ENCODE results near the gene THUMPD3.
A peak's percentile ranks its signal among the peaks of the same experiment; 100 is the strongest.

THUMPD3 gene, protein sequence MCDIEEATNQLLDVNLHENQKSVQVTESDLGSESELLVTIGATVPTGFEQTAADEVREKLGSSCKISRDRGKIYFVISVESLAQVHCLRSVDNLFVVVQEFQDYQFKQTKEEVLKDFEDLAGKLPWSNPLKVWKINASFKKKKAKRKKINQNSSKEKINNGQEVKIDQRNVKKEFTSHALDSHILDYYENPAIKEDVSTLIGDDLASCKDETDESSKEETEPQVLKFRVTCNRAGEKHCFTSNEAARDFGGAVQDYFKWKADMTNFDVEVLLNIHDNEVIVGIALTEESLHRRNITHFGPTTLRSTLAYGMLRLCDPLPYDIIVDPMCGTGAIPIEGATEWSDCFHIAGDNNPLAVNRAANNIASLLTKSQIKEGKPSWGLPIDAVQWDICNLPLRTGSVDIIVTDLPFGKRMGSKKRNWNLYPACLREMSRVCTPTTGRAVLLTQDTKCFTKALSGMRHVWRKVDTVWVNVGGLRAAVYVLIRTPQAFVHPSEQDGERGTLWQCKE

DNA sequence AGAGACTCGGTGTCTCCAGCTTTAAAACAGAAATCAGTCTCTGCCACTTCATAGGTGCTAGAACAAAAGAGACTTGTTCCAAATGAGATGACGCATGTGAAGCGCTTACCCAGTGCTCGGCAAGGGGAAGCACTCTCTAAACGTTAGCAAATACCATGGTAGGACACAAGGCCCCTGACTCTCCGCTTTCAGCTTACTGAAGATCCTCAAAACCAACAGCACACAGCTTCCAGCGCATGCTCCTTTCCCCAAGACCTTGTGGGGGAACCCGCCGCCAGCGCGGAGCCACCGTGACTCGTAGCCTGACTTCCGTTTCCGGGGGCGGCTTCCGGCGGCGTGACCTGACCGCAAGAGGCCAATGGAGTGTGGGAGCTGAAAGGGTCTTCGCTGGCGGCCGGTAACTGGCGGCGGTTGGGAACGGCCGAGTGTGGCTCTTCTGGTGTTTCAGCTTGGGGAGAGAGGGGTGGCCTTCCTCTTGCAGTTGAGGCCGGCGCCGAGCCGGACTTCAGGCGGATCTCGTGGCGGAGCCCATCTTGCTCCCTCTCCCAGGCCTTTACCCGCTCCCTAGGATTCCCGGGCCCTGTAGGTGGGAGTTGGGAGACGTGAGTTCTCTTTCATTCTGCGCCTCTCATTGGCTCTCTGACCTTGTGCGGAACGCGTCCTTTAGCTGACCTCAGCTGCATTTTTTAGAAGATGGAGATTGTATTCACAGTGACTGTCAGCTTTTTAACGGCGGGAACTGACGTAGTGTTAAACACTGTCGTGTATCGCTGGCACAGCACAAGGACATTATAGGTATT lies at the start of gene THUMPD3:
THUMPD3 (plus strand) TSS at position 324 of the 800 bp plus-strand sequence. CDS start 2,015 bp downstream, outside the sequence.
- TF ChIP-seq, protein P1, sequence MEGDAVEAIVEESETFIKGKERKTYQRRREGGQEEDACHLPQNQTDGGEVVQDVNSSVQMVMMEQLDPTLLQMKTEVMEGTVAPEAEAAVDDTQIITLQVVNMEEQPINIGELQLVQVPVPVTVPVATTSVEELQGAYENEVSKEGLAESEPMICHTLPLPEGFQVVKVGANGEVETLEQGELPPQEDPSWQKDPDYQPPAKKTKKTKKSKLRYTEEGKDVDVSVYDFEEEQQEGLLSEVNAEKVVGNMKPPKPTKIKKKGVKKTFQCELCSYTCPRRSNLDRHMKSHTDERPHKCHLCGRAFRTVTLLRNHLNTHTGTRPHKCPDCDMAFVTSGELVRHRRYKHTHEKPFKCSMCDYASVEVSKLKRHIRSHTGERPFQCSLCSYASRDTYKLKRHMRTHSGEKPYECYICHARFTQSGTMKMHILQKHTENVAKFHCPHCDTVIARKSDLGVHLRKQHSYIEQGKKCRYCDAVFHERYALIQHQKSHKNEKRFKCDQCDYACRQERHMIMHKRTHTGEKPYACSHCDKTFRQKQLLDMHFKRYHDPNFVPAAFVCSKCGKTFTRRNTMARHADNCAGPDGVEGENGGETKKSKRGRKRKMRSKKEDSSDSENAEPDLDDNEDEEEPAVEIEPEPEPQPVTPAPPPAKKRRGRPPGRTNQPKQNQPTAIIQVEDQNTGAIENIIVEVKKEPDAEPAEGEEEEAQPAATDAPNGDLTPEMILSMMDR (IDR thresholded peaks at IDR 0.05; ENCODE audit: extremely low read depth, missing control alignments): no peak
- peak; percentile 84 for DNase-seq (ENCODE audit: low spot score)

DNA sequence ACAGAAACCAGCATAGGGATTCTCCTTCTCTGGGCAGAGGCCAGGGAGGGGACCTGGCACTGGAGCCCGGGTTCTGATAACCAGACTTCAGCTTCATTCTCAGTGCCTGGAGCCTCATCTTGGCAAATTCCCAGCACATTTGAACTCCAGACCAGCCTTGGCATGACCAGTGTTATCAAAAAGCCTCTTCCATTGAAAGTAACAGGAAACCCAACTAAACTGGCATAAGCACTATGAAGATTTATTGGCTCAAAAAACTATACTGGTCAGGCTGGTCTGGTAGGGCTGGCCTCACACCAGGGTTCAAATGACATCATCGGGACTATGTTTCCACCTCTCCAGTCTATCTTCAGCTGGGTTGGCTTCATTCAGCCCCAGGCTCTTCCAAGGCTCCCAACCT lies 48.1 kb upstream of the THUMPD3 start:
- TF ChIP-seq, protein P1 (IDR thresholded peaks at IDR 0.05; ENCODE audit: extremely low read depth, missing control alignments): no peak
- DNase-seq (ENCODE audit: low spot score): no peak

DNA sequence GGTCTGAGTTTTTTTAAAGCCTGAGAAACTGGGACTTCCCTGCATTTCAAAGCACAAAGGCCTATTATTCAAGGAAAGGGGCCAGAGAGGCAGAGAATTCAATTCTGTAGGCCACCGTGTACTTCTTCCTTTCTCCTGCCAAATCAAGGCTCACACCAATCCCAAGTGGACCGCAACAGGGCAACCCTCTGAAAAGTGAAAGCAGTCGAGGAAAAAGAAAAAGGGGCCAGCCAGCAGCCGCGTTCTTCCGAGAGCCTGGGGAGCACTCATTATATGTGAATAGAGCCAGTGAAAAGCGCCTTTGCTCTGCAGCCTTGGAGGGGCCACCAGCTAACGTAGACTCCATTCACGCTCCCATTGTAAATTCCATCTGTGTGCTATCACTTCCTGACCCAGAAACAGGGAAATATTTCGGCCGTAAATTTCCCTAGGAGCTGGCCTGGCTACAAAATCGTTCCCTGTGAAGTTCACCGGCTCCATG lies 45.9 kb upstream of the THUMPD3 start:
- TF ChIP-seq, protein P1 (IDR thresholded peaks at IDR 0.05; ENCODE audit: extremely low read depth, missing control alignments): no peak
- no peak for DNase-seq (ENCODE audit: low spot score)

DNA sequence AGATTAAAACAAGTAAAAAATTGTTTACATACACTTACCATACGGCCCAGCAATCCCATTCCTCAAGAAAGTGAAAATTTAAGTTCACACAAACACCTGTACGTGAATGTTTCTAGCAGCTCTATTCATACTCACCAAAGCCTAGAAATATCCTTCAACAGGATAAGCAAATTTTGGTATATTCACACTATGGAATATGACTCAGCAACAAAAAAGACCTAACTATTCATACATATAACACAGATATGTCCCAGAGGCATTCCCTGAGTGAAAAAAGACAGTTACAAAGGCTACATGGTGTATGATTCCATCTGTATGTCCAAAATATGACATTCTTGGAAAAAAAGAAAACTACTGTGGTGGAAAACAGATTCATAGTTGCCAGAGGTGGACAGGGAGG lies 40.1 kb upstream of the THUMPD3 start:
- no peak for DNase-seq (ENCODE audit: low spot score)
- TF ChIP-seq, protein P1 (IDR thresholded peaks at IDR 0.05; ENCODE audit: extremely low read depth, missing control alignments): no peak

DNA sequence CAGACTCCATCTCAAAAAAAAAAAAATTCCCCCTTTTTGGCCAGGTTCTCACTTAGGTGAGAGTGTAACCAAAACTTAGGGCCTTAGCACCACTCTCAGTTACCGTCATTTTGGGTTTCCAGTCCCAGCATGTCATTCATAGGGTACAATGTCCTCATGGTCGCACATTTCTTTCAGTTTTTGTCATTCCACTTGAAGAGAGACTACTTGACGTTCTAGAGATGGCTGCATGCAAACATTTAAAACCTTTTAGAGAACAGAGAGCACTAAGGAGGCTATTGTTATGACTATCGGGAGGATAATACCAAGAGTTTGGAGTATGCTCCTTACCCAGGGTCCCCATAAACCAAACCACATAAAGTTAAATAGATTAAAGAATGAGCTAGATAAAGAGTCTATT lies 37.9 kb upstream of the THUMPD3 start:
- DNase-seq (ENCODE audit: low spot score): no peak
- TF ChIP-seq, protein P1 (IDR thresholded peaks at IDR 0.05; ENCODE audit: extremely low read depth, missing control alignments): no peak

DNA sequence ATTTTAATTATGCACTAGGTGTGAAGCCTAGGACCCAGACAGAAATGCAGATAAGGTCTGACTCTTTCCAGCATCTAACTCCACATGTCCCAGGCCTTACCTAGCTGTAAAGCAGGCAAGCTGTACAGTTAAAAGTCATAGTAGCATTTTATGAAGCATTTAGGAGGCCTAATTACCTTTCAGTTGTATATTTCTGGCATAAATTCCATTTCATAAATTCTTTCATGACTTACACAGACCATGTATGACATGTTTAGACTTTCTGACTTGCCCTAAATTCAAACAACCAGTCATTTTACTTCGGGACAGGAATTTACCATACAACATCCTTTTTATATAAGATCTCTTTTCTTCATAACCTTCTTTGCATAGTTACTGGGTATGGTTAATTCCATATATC lies 35.3 kb upstream of the THUMPD3 start:
- DNase-seq (ENCODE audit: low spot score): no peak
- TF ChIP-seq, protein P1 (IDR thresholded peaks at IDR 0.05; ENCODE audit: extremely low read depth, missing control alignments): no peak

Data from GM20000 (cell line).